HEK293 (cell line): ENCODE results near the gene SMC1B.

Experiments
- CTCF ChIA-PET: fragments of 350-600 bp; formaldehyde crosslinking; extraction: SDS; loops from one replicate; lab custom pipeline; 2021; ENCODE audit warnings: antibody characterized with exemption; lab: Yijun Ruan, JAX
- POLR2A ChIA-PET: fragments of 300-600 bp; formaldehyde crosslinking; extraction: SDS; loops from one replicate; lab custom pipeline; 2020; ENCODE audit warnings: antibody characterized with exemption, inconsistent platforms; lab: Yijun Ruan, JAX
- H3K27ac ChIP-seq: fragments of 200-500 bp; sonication (Bioruptor generic); 2 replicates; pipeline ENCODE4 v1.5.1; 2014; ENCODE audit warnings: low read depth, low read length, control low read depth, inconsistent platforms; ENCODE audit errors: extremely low read depth
- H3K36me3 ChIP-seq, 2 experiments: fragments of 200-500 bp in 1 of 2; sonication (Bioruptor generic) in 1 of 2; 1 replicate in 1 of 2; 2 replicates in 1 of 2; pipeline ENCODE4 v1.5.1; 2014 to 2017; ENCODE audit warnings: inconsistent platforms in 2 of 2, low read length in 2 of 2; ENCODE audit not compliant: control insufficient read depth in 2 of 2, insufficient read depth in 1 of 2
- H3K4me1 ChIP-seq: fragments of 200-500 bp; sonication (Bioruptor generic); 2 replicates; pipeline ENCODE4 v1.5.1; 2014; ENCODE audit warnings: mild to moderate bottlenecking, low read length, inconsistent platforms; ENCODE audit not compliant: control insufficient read depth, insufficient read depth
- H3K4me3 ChIP-seq: 2 replicates; pipeline ENCODE4 v1.5.1; 2011; ENCODE audit warnings: low read depth, mild to moderate bottlenecking, control low read depth, low read length, moderate library complexity
- H3K9me3 ChIP-seq: fragments of 200-500 bp; sonication (Bioruptor generic); 2 replicates; pipeline ENCODE4 v1.5.1; 2014; ENCODE audit warnings: low read depth, low read length, inconsistent platforms; ENCODE audit not compliant: control insufficient read depth, insufficient read depth
- ATF2 ChIP-seq: fragments of 450-650 bp; formaldehyde crosslinking; IDR thresholded peaks from 2 replicates; pipeline ENCODE4 v1.5.1; 2016; ENCODE audit warnings: missing biosample characterization, missing genetic modification characterization, low read depth
- BCL11B ChIP-seq: fragments of 450-650 bp; formaldehyde crosslinking; IDR thresholded peaks from 2 replicates; pipeline ENCODE4 v1.5.1; 2016; ENCODE audit warnings: low read depth, missing biosample characterization, missing genetic modification characterization
- ELK4 ChIP-seq: IDR thresholded peaks from 2 replicates; pipeline ENCODE4 v1.6.1; 2011; ENCODE audit warnings: mild to moderate bottlenecking, low read depth, low read length, borderline replicate concordance
- GLI4 ChIP-seq: fragments of 450-650 bp; formaldehyde crosslinking; IDR thresholded peaks from 2 replicates; pipeline ENCODE4 v1.5.1; 2016; ENCODE audit warnings: missing biosample characterization, missing genetic modification characterization
- HOXC10 ChIP-seq: sonication (generic); formaldehyde crosslinking; IDR thresholded peaks from 2 replicates; pipeline ENCODE4 v1.8.1; 2023; ENCODE audit warnings: mild to moderate bottlenecking, missing genetic modification reagents
- HOXD13 ChIP-seq: sonication (generic); formaldehyde crosslinking; IDR thresholded peaks from 2 replicates; pipeline ENCODE4 v1.8.0; 2022; ENCODE audit warnings: missing genetic modification reagents, borderline replicate concordance
- IKZF3 ChIP-seq: fragments of 450-650 bp; IDR thresholded peaks from 2 replicates; pipeline ENCODE4 v1.5.0; 2018; ENCODE audit warnings: missing biosample characterization, mild to moderate bottlenecking, missing genetic modification characterization, moderate library complexity
- SCRT1 ChIP-seq: fragments of 450-650 bp; formaldehyde crosslinking; IDR thresholded peaks from 2 replicates; pipeline ENCODE4 v1.5.1; 2016; ENCODE audit warnings: missing biosample characterization, missing genetic modification characterization, borderline replicate concordance
- TRIM28 ChIP-seq: IDR thresholded peaks from 2 replicates; pipeline ENCODE4 v1.6.1; 2011; ENCODE audit warnings: low read length, control low read depth, borderline replicate concordance
- ZBTB26 ChIP-seq: fragments of 450-650 bp; formaldehyde crosslinking; optimal IDR thresholded peaks from 2 replicates; pipeline ENCODE3; 2016; ENCODE audit warnings: missing biosample characterization, mild to moderate bottlenecking, missing genetic modification characterization
- ZEB2 ChIP-seq: fragments of 450-650 bp; formaldehyde crosslinking; IDR thresholded peaks from 2 replicates; pipeline ENCODE4 v1.5.1; 2016; ENCODE audit warnings: missing biosample characterization, missing genetic modification characterization
- ZFP37 ChIP-seq: fragments of 450-650 bp; formaldehyde crosslinking; IDR thresholded peaks from 2 replicates; pipeline ENCODE4 v1.5.1; 2016; ENCODE audit warnings: missing biosample characterization, missing genetic modification characterization
- ZFP41 ChIP-seq: fragments of 450-650 bp; formaldehyde crosslinking; IDR thresholded peaks from 2 replicates; pipeline ENCODE4 v1.5.1; 2016; ENCODE audit warnings: missing biosample characterization, missing genetic modification characterization, borderline replicate concordance
- ZNF112 ChIP-seq: fragments of 450-650 bp; formaldehyde crosslinking; IDR thresholded peaks from 2 replicates; pipeline ENCODE4 v1.5.0; 2017; ENCODE audit warnings: missing biosample characterization, missing genetic modification characterization
- ZNF155 ChIP-seq: fragments of 450-650 bp; formaldehyde crosslinking; IDR thresholded peaks from 2 replicates; pipeline ENCODE4 v1.5.1; 2016; ENCODE audit warnings: missing biosample characterization, missing genetic modification characterization
- ZNF19 ChIP-seq: fragments of 450-650 bp; formaldehyde crosslinking; IDR thresholded peaks from 2 replicates; pipeline ENCODE4; 2016; ENCODE audit warnings: missing biosample characterization, missing genetic modification characterization, low read depth
- ZNF23 ChIP-seq: fragments of 450-650 bp; formaldehyde crosslinking; IDR thresholded peaks from 2 replicates; pipeline ENCODE4 v1.5.1; 2016; ENCODE audit warnings: missing biosample characterization, missing genetic modification characterization, borderline replicate concordance
- ZNF394 ChIP-seq: fragments of 450-650 bp; formaldehyde crosslinking; IDR thresholded peaks from 2 replicates; pipeline ENCODE4 v1.5.1; 2016; ENCODE audit warnings: missing biosample characterization, missing genetic modification characterization, mild to moderate bottlenecking, moderate library complexity, borderline replicate concordance
- ZNF404 ChIP-seq: fragments of 450-650 bp; formaldehyde crosslinking; IDR thresholded peaks from 2 replicates; pipeline ENCODE4 v1.5.1; 2017; ENCODE audit warnings: missing biosample characterization, missing genetic modification characterization
- ZNF426 ChIP-seq: fragments of 450-650 bp; formaldehyde crosslinking; IDR thresholded peaks from 2 replicates; pipeline ENCODE4 v1.5.1; 2017; ENCODE audit warnings: missing biosample characterization, missing genetic modification characterization, mild to moderate bottlenecking, inconsistent platforms, moderate library complexity
- ZNF488 ChIP-seq: fragments of 450-650 bp; formaldehyde crosslinking; IDR thresholded peaks from 2 replicates; pipeline ENCODE4 v1.5.1; 2016; ENCODE audit warnings: missing biosample characterization, missing genetic modification characterization
- ZNF529 ChIP-seq: fragments of 450-650 bp; formaldehyde crosslinking; IDR thresholded peaks from 2 replicates; pipeline ENCODE4 v1.5.1; 2017; ENCODE audit warnings: missing genetic modification characterization, missing biosample characterization; ENCODE audit not compliant: insufficient replicate concordance
- ZNF560 ChIP-seq: fragments of 450-650 bp; formaldehyde crosslinking; IDR thresholded peaks from 2 replicates; pipeline ENCODE4 v1.5.1; 2017; ENCODE audit warnings: missing biosample characterization, missing genetic modification characterization, borderline replicate concordance
- ZNF600 ChIP-seq: fragments of 450-650 bp; formaldehyde crosslinking; IDR thresholded peaks from 2 replicates; pipeline ENCODE4 v1.5.1; 2016; ENCODE audit warnings: missing biosample characterization, missing genetic modification characterization
- ZNF629 ChIP-seq: fragments of 450-650 bp; formaldehyde crosslinking; IDR thresholded peaks from 2 replicates; pipeline ENCODE4 v1.5.1; 2017; ENCODE audit warnings: missing biosample characterization, missing genetic modification characterization
- ZNF670 ChIP-seq: fragments of 450-650 bp; formaldehyde crosslinking; IDR thresholded peaks from 2 replicates; pipeline ENCODE4 v1.5.1; 2016; ENCODE audit warnings: missing biosample characterization, missing genetic modification characterization, low read depth
- ZNF768 ChIP-seq: fragments of 450-650 bp; formaldehyde crosslinking; IDR thresholded peaks from 2 replicates; pipeline ENCODE4 v1.5.1; 2018; ENCODE audit warnings: missing biosample characterization, mild to moderate bottlenecking, missing genetic modification characterization
- ZSCAN23 ChIP-seq: fragments of 450-650 bp; formaldehyde crosslinking; IDR thresholded peaks from 2 replicates; pipeline ENCODE4 v1.5.1; 2016; ENCODE audit warnings: missing biosample characterization, missing genetic modification characterization

SMC1B gene

GRCh38 chr22:45418770-45419138, 5.4 kb upstream of the SMC1B start:
- ChIA-PET POLR2A (no interaction called here), CTCF (interaction anchor here (0.5 kb wide), 1 partner anchor 56 kb away, joined by 3 read pairs; no protein-coding TSS in a partner anchor)

GRCh38 chr22:45418056-45418769, 4.8 kb upstream of the SMC1B start:
- Histone ChIP-seq H3K9me3 (no peaks in the 10 kb centered on the region), H3K4me3 (no peak overlapping the region), H3K4me1 (no peaks in the 10 kb centered on the region), H3K27ac (no peak overlapping the region), H3K36me3 (no peaks in the 10 kb centered on the region; a peak in 1 of 3 replicates)
- ChIA-PET CTCF (interaction anchor here (0.5 kb wide), 1 partner anchor 56 kb away, joined by 3 read pairs; no protein-coding TSS in a partner anchor), POLR2A (no interaction called here)
- TF ChIP-seq GLI4 (tag by site-specific recombination): no peak
- TF ChIP-seq ZNF670 (tag by site-specific recombination): no peak
- TF ChIP-seq ZNF394 (tag by site-specific recombination): no peak
- no peak for TF ChIP-seq ZNF600 (tag by site-specific recombination)
- no peak for TF ChIP-seq HOXD13 (CRISPR knock-in tag)
- no peak for TF ChIP-seq ATF2 (tag by site-specific recombination)
- no peak for TF ChIP-seq TRIM28
- no peak for TF ChIP-seq ZNF404
- no peak for TF ChIP-seq SCRT1

More at GRCh38 chr22:45418770-45419138, 5.4 kb upstream of the SMC1B start:
- H3K36me3 ChIP-seq: no peaks in the 10 kb centered on the region; a peak in 1 of 3 replicates
- TF ChIP-seq ZFP41 (tag by site-specific recombination) (no peak), ZNF19 (tag by site-specific recombination) (no peak), ZNF529 (tag by site-specific recombination) (no peak), ZEB2 (no peak), ELK4 (no peak), BCL11B (no peak), ZNF488 (tag by site-specific recombination) (no peak), ZNF112 (tag by site-specific recombination) (no peak), ZFP37 (tag by site-specific recombination) (no peak), ZNF629 (tag by site-specific recombination) (no peak), ZNF155 (tag by site-specific recombination) (no peak), ZNF768 (tag by site-specific recombination) (no peak), ZNF23 (tag by site-specific recombination) (no peak), ZBTB26 (no peak), ZNF560 (tag by site-specific recombination) (no peak), ZNF426 (no peak), HOXC10 (CRISPR knock-in tag) (no peak), ZSCAN23 (no peak), ZNF670 (tag by site-specific recombination) (no peak), IKZF3 (no peak)
- no peaks in the 10 kb centered on the region for H3K4me1 ChIP-seq
- H3K27ac ChIP-seq: no peak overlapping the region
- H3K4me3 ChIP-seq: no peak overlapping the region
- no peaks in the 10 kb centered on the region for H3K9me3 ChIP-seq
